WTC11 (cell line): ENCODE data around the gene LRRC14B. TPM values are rescaled to one million over a fixed set of nuclear protein-coding genes. Genes with fewer than 3 reads are reported as not detected.

Source experiments
- ATAC-seq: fragments of 200-7000 bp; cut with Tn5 transposase; 2 replicates; pipeline ENCODE4 v1.10.0; 2021; ENCODE audit warnings: mild to moderate bottlenecking, moderate library complexity
- CTCF ChIA-PET: fragments of 300-600 bp; sonication (Branson Sonifier 250); formaldehyde crosslinking; loops from one replicate; lab custom pipeline; 2021; ENCODE audit warnings: antibody characterized with exemption; lab: Charles Lee
- POLR2A ChIA-PET: fragments of 350-600 bp; sonication (Branson Sonifier 250); formaldehyde crosslinking; loops from one replicate; lab custom pipeline; 2021; ENCODE audit warnings: antibody characterized with exemption; lab: Charles Lee
- DNase-seq: peaks from one replicate; pipeline ENCODE4 v3.0.0; 2021; ENCODE audit warnings: low spot score
- H3K27ac Mint-ChIP-seq: 2 replicates; pipeline ENCODE4 v1.8.0; 2021; ENCODE audit warnings: mixed read lengths
- H3K27me3 Mint-ChIP-seq: 2 replicates; pipeline ENCODE4 v1.8.0; 2021; ENCODE audit warnings: low read depth, mild to moderate bottlenecking, moderate library complexity, mixed read lengths
- H3K36me3 Mint-ChIP-seq: 2 replicates; pipeline ENCODE4 v1.8.0; 2021; ENCODE audit warnings: mixed read lengths
- H3K4me1 Mint-ChIP-seq: 2 replicates; pipeline ENCODE4 v1.8.0; 2022; ENCODE audit warnings: mixed read lengths
- H3K4me3 Mint-ChIP-seq: 2 replicates; pipeline ENCODE4 v1.8.0; 2021; ENCODE audit warnings: mild to moderate bottlenecking, moderate library complexity, mixed read lengths
- H3K9me3 Mint-ChIP-seq: 2 replicates; pipeline ENCODE4 v1.8.0; 2021; ENCODE audit warnings: mixed read lengths
- CREM ChIP-seq: sonication (generic); formaldehyde crosslinking; IDR thresholded peaks from 2 replicates; pipeline ENCODE4 v1.8.1; 2022; ENCODE audit warnings: mild to moderate bottlenecking, missing genetic modification reagents, moderate library complexity
- ESRRA ChIP-seq: sonication (generic); formaldehyde crosslinking; IDR thresholded peaks from 2 replicates; pipeline ENCODE4 v1.8.1; 2022; ENCODE audit warnings: mild to moderate bottlenecking, missing genetic modification reagents, borderline replicate concordance
- FOXJ3 ChIP-seq: sonication (generic); formaldehyde crosslinking; IDR thresholded peaks from 2 replicates; pipeline ENCODE4 v1.9.0; 2021; ENCODE audit warnings: missing genetic modification reagents, mild to moderate bottlenecking, borderline replicate concordance
- FOXP1 ChIP-seq: sonication (generic); formaldehyde crosslinking; IDR thresholded peaks from 2 replicates; pipeline ENCODE4 v1.8.0; 2022; ENCODE audit warnings: missing genetic modification reagents, mild to moderate bottlenecking, moderate library complexity, borderline replicate concordance
- GRHL2 ChIP-seq: fragments of 250-450 bp; sonication (Bioruptor Pico); IDR thresholded peaks from 2 replicates; pipeline ENCODE4 v1.8.0; 2022; ENCODE audit warnings: mild to moderate bottlenecking, moderate library complexity; ENCODE audit not compliant: insufficient replicate concordance, severe bottlenecking
- IRF2 ChIP-seq: sonication (generic); formaldehyde crosslinking; IDR thresholded peaks from 2 replicates; pipeline ENCODE4 v1.8.0; 2022; ENCODE audit warnings: low read depth, missing genetic modification reagents, borderline replicate concordance
- KAT7 ChIP-seq: sonication (generic); formaldehyde crosslinking; IDR thresholded peaks from 2 replicates; pipeline ENCODE4 v1.8.1; 2023; ENCODE audit warnings: missing genetic modification reagents, mild to moderate bottlenecking, borderline replicate concordance
- NFE2L1 ChIP-seq: sonication (generic); formaldehyde crosslinking; IDR thresholded peaks from 2 replicates; pipeline ENCODE4 v1.8.1; 2023; ENCODE audit warnings: missing genetic modification reagents
- OVOL2 ChIP-seq: fragments of 250-450 bp; sonication (Bioruptor Pico); IDR thresholded peaks from 2 replicates; pipeline ENCODE4 v1.9.0; 2021; ENCODE audit warnings: mild to moderate bottlenecking, borderline replicate concordance
- PRRX2 ChIP-seq: fragments of 250-450 bp; sonication (Bioruptor Pico); IDR thresholded peaks from 2 replicates; pipeline ENCODE4 v1.8.0; 2021; ENCODE audit warnings: mild to moderate bottlenecking
- RORB ChIP-seq: fragments of 250-450 bp; sonication (Bioruptor Pico); IDR thresholded peaks from 2 replicates; pipeline ENCODE4 v1.9.0; 2021; ENCODE audit warnings: mild to moderate bottlenecking
- TEAD1 ChIP-seq: sonication (generic); formaldehyde crosslinking; IDR thresholded peaks from 2 replicates; pipeline ENCODE4 v1.8.0; 2022; ENCODE audit warnings: mild to moderate bottlenecking, missing genetic modification reagents
- TP53 ChIP-seq: sonication (generic); formaldehyde crosslinking; IDR thresholded peaks from 2 replicates; pipeline ENCODE4 v1.8.1; 2023; ENCODE audit warnings: mild to moderate bottlenecking, missing genetic modification reagents
- ZNF396 ChIP-seq: fragments of 250-450 bp; sonication (Bioruptor Pico); IDR thresholded peaks from 2 replicates; pipeline ENCODE4 v1.8.0; 2021; ENCODE audit warnings: mild to moderate bottlenecking, moderate library complexity, borderline replicate concordance
- total RNA-seq: library from RNA; stranded (reverse); gene quantifications from 3 replicates; pipeline ENCODE4 v1.2.3, GENCODE V29; 2021
- TF ChIP-seq, protein P1 (sequence below): sonication (generic); formaldehyde crosslinking; IDR thresholded peaks from 2 replicates; pipeline ENCODE4 v1.8.1; 2023; ENCODE audit warnings: mild to moderate bottlenecking, missing genetic modification reagents
- TF ChIP-seq, protein P2 (sequence below): sonication (generic); formaldehyde crosslinking; conservative IDR thresholded peaks from 2 replicates; pipeline ENCODE4 v1.8.1; 2022; ENCODE audit warnings: mild to moderate bottlenecking, missing genetic modification reagents
- TF ChIP-seq, protein P3 (sequence below): sonication (generic); formaldehyde crosslinking; IDR thresholded peaks from 2 replicates; pipeline ENCODE4 v1.8.0; 2022; ENCODE audit warnings: mild to moderate bottlenecking, missing genetic modification reagents
- TF ChIP-seq, protein P4 (sequence below): fragments of 250-450 bp; sonication (Bioruptor Pico); IDR thresholded peaks from 2 replicates; pipeline ENCODE4 v1.8.0; 2021; ENCODE audit warnings: mild to moderate bottlenecking
- TF ChIP-seq, protein P5 (sequence below): fragments of 250-450 bp; sonication (Bioruptor Pico); IDR thresholded peaks from 2 replicates; pipeline ENCODE4 v2.1.2; 2022; ENCODE audit warnings: mild to moderate bottlenecking, moderate library complexity
- TF ChIP-seq, protein P6 (sequence below): sonication (generic); formaldehyde crosslinking; IDR thresholded peaks from 2 replicates; pipeline ENCODE4 v1.8.0; 2023; ENCODE audit warnings: missing genetic modification reagents
- TF ChIP-seq, protein P7 (sequence below): fragments of 250-450 bp; sonication (Bioruptor Pico); conservative IDR thresholded peaks from 2 replicates; pipeline ENCODE4 v1.9.0; 2021; ENCODE audit warnings: mild to moderate bottlenecking

Gene LRRC14B
- total RNA-seq, 1 experiment from 2014 or later = not detected

DNA sequence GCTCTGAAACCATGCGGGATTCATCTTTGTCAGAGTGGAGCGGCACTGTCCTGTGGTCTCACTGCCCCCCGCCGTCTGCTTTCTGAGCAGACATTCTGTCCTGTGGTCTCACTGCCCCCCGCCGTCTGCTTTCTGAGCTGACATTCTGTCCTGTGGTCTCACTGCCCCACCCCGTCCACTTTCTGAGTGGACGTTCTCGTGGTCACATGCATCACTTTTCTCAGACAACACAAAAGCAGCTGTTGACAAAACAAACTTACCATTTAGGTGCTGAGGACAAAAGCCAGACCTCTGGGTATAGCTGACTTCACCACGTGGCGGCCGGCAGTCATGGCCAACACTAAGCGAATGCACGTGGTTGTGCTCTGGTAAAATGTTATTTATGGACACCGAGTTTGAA is 2.8 kb downstream of the LRRC14B start (continued):
- TF ChIP-seq IRF2 (CRISPR knock-in tag) (no peak), TP53 (CRISPR knock-in tag) (no peak), PRRX2 (CRISPR knock-in tag) (no peak)
- TF ChIP-seq, all 79 proteins: peak for 0

DNA sequence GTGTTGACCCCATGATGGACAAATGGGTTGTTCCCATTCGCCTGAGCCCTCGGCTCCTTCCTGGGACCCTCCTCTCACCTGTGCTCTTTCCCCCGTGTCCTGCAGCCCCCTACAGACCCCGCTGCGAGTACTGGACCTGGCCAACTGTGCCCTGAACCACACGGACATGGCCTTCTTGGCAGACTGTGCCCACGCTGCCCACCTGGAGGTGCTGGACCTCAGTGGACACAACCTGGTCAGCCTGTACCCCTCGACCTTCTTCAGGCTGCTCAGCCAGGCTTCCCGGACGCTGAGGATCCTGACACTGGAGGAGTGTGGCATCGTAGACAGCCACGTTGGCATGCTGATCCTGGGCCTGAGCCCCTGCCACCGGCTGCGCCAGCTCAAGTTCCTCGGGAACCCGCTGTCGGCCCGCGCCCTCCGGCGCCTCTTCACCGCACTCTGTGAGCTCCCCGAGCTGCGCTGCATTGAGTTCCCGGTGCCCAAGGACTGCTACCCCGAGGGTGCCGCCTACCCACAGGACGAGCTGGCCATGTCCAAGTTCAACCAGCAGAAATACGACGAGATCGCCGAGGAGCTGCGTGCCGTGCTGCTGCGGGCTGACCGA is 3.4 kb downstream of the LRRC14B start:
- no peak overlapping the region for H3K27ac Mint-ChIP-seq
- ChIA-PET CTCF (interaction anchor here (0.9 to 1.2 kb wide), 2 partner anchors 25 to 122 kb away, joined by 3 to 4 read pairs; no protein-coding TSS in a partner anchor), POLR2A (no interaction called here)
- H3K27me3 Mint-ChIP-seq = no peaks in the 10 kb centered on the region
- no peak overlapping the region for H3K4me3 Mint-ChIP-seq
- DNase-seq (no peak), ATAC-seq (no peak)
- no peaks in the 10 kb centered on the region for H3K9me3 Mint-ChIP-seq
- no peaks in the 10 kb centered on the region for H3K4me1 Mint-ChIP-seq
- no peaks in the 10 kb centered on the region for H3K36me3 Mint-ChIP-seq
- TF ChIP-seq, protein P1, sequence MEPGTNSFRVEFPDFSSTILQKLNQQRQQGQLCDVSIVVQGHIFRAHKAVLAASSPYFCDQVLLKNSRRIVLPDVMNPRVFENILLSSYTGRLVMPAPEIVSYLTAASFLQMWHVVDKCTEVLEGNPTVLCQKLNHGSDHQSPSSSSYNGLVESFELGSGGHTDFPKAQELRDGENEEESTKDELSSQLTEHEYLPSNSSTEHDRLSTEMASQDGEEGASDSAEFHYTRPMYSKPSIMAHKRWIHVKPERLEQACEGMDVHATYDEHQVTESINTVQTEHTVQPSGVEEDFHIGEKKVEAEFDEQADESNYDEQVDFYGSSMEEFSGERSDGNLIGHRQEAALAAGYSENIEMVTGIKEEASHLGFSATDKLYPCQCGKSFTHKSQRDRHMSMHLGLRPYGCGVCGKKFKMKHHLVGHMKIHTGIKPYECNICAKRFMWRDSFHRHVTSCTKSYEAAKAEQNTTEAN (CRISPR knock-in tag) = no peak
- no peak for TF ChIP-seq OVOL2 (CRISPR knock-in tag)
- TF ChIP-seq ESRRA (CRISPR knock-in tag) = no peak
- TF ChIP-seq GRHL2 (CRISPR knock-in tag) = no peak
- TF ChIP-seq, protein P2, sequence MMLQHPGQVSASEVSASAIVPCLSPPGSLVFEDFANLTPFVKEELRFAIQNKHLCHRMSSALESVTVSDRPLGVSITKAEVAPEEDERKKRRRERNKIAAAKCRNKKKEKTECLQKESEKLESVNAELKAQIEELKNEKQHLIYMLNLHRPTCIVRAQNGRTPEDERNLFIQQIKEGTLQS (CRISPR knock-in tag) = no peak

DNA sequence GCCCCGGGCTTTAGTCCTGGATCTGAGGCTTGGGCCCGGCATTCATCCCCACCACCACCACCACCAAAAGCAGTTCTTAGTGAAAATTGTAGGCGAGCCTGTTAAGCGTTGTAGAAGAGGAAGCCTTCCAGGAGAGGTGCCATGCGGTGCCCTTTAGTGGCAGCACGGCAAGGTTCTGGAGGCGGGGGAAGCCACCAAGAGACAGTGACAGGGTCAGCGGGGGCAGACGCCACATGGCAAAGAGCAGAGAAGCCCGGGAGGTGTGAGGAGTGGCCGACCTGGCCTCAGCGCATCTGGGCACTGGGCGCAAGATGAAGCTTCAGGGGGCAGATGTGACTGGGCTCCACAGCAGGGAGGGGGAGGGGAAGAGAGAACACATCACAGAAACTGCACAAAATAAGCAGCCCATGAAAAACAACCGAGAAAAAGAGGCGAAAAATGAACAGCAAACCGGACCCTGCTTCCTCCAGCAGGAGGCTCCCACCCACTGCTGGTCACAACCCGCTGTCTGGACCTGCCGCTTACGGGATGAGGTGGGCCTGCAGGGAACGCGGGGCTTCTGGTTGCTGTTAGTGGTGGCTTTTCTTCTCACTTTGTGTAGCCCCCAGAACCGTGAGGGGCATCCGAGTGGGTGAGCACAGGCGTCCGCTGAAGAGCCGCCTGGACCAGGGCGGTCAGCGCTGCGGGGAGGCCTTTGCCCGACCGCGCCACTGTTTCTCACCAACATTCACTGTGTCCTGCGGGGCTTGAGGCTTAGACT is 4.3 kb downstream of the LRRC14B start:
- ChIA-PET CTCF (interaction anchor here (0.5 to 0.9 kb wide), 2 partner anchors 12 to 24 kb away, joined by 3 to 4 read pairs; no protein-coding TSS in a partner anchor), POLR2A (no interaction called here)
- peak; percentile 49; the same call in 1 of the 2 replicates for ATAC-seq
- Mint-ChIP-seq H3K4me1 (no peaks in the 10 kb centered on the region), H3K4me3 (no peak overlapping the region), H3K27ac (no peak overlapping the region), H3K9me3 (no peaks in the 10 kb centered on the region), H3K27me3 (no peaks in the 10 kb centered on the region), H3K36me3 (no peaks in the 10 kb centered on the region)
- no peak for TF ChIP-seq TEAD1 (CRISPR knock-in tag)
- TF ChIP-seq, protein P3, sequence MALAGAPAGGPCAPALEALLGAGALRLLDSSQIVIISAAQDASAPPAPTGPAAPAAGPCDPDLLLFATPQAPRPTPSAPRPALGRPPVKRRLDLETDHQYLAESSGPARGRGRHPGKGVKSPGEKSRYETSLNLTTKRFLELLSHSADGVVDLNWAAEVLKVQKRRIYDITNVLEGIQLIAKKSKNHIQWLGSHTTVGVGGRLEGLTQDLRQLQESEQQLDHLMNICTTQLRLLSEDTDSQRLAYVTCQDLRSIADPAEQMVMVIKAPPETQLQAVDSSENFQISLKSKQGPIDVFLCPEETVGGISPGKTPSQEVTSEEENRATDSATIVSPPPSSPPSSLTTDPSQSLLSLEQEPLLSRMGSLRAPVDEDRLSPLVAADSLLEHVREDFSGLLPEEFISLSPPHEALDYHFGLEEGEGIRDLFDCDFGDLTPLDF (CRISPR knock-in tag) = no peak
- TF ChIP-seq, protein P1 (CRISPR knock-in tag) = no peak
- no peak for TF ChIP-seq CREM (CRISPR knock-in tag)
- no peak for TF ChIP-seq FOXP1 (CRISPR knock-in tag)
- TF ChIP-seq KAT7 (CRISPR knock-in tag) = no peak
- no peak for TF ChIP-seq RORB (CRISPR knock-in tag)
- TF ChIP-seq ZNF396 (CRISPR knock-in tag) = no peak
- TF ChIP-seq, protein P4, sequence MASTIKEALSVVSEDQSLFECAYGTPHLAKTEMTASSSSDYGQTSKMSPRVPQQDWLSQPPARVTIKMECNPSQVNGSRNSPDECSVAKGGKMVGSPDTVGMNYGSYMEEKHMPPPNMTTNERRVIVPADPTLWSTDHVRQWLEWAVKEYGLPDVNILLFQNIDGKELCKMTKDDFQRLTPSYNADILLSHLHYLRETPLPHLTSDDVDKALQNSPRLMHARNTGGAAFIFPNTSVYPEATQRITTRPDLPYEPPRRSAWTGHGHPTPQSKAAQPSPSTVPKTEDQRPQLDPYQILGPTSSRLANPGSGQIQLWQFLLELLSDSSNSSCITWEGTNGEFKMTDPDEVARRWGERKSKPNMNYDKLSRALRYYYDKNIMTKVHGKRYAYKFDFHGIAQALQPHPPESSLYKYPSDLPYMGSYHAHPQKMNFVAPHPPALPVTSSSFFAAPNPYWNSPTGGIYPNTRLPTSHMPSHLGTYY (CRISPR knock-in tag) = no peak
- no peak for TF ChIP-seq FOXJ3 (CRISPR knock-in tag)
- TF ChIP-seq, protein P5, sequence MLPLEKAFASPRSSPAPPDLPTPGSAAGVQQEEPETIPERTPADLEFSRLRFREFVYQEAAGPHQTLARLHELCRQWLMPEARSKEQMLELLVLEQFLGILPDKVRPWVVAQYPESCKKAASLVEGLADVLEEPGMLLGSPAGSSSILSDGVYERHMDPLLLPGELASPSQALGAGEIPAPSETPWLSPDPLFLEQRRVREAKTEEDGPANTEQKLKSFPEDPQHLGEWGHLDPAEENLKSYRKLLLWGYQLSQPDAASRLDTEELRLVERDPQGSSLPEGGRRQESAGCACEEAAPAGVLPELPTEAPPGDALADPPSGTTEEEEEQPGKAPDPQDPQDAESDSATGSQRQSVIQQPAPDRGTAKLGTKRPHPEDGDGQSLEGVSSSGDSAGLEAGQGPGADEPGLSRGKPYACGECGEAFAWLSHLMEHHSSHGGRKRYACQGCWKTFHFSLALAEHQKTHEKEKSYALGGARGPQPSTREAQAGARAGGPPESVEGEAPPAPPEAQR (CRISPR knock-in tag) = no peak
- TF ChIP-seq, protein P6, sequence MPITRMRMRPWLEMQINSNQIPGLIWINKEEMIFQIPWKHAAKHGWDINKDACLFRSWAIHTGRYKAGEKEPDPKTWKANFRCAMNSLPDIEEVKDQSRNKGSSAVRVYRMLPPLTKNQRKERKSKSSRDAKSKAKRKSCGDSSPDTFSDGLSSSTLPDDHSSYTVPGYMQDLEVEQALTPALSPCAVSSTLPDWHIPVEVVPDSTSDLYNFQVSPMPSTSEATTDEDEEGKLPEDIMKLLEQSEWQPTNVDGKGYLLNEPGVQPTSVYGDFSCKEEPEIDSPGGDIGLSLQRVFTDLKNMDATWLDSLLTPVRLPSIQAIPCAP (CRISPR knock-in tag) = no peak
- no peak for TF ChIP-seq NFE2L1 (CRISPR knock-in tag)
- TF ChIP-seq, protein P7, sequence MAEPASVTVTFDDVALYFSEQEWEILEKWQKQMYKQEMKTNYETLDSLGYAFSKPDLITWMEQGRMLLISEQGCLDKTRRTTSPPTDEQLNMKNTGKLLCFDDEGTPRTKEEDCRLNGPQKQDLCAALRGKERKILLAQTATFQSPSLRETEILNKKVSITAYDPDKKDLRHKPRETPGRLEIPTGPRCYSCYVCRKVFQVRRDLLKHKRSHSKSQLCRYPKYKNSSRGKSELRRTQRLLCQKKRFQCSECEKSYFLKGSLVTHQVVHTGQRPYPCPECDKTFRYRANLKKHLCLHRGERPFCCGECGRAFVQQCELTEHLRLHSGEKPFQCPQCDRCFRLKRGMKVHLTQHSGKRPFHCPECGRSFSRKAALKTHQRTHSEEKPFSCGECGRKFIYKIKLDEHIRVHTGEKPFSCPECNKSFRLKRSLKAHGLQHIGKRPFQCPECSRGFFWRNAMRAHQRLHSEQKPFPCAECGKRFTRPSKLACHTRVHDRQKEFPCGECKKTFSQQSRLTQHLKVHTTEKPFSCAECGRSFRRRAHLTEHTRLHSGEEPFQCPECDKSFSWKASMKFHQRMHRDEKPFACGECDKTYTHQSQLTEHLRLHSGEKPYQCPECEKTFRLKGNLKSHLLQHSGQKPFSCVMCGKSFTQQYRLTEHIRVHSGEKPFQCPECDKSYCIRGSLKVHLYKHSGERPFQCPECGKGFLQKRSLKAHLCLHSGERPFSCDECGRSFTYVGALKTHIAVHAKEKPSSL (CRISPR knock-in tag) = no peak
- no peak for DNase-seq
